HG03520 (cell line): ENCODE results near the gene FAP.

Source experiments
- ATAC-seq: cut with Tn5 transposase; IDR thresholded peaks from one replicate; pipeline ENCODE4 v1.9.1; 2021; ENCODE audit warnings: mild to moderate bottlenecking, moderate library complexity; ENCODE audit not compliant: unreplicated experiment

The FAP gene

GRCh38 chr2:162243715-162244114 is 470 bp upstream of the FAP start:
- no peak for ATAC-seq

DNA sequence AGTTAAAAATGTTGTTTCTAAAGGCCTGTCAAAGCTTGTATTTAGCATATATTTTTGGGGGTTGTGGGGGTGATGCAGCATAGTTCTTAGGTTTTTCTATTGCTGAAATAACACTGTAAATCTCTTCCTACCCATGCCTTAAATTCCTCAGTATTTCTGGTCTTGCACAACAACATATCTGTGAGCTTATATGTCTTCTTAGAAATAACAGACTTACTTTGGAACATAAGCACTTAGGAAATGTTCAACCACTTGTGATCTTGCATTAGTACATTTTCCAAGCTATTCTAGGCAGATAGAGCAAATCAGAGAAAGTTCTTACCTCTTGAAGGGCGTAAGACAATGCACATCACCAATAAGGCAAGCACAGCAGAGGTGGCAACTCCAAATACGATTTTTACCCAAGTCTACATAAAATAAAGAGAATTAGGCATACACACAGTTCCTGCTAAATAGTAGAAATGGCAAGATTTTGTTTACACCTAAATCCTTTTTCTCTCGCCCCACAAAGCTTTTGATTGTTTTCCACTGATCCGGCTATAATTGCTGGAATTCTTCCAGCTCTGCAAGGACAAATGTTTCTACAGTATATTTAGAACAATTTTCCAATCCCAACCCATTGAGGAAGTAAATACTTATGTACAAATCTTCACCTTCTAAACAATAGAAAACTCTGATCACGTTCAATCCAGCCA is 512 bp downstream of the FAP start:
- no peak for ATAC-seq

DNA sequence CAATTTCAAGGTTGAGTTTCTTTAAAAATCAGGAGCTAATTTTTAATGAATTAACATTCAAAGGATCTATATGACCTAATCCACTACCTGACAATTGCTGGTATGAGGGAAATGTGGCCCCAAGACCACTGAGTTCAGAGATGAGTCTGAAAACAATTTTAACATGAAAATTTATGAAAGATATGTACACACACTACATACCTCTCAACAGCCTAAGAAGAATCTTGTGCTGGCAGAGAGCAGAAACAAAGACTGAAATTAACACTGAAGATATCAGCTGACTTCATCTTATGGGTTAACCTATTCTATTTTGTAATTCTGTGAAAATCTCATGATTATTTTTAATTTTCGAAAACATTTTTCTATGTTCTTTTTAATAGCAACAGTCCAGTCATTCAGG is 1.7 kb downstream of the FAP start:
- no peak for ATAC-seq

DNA sequence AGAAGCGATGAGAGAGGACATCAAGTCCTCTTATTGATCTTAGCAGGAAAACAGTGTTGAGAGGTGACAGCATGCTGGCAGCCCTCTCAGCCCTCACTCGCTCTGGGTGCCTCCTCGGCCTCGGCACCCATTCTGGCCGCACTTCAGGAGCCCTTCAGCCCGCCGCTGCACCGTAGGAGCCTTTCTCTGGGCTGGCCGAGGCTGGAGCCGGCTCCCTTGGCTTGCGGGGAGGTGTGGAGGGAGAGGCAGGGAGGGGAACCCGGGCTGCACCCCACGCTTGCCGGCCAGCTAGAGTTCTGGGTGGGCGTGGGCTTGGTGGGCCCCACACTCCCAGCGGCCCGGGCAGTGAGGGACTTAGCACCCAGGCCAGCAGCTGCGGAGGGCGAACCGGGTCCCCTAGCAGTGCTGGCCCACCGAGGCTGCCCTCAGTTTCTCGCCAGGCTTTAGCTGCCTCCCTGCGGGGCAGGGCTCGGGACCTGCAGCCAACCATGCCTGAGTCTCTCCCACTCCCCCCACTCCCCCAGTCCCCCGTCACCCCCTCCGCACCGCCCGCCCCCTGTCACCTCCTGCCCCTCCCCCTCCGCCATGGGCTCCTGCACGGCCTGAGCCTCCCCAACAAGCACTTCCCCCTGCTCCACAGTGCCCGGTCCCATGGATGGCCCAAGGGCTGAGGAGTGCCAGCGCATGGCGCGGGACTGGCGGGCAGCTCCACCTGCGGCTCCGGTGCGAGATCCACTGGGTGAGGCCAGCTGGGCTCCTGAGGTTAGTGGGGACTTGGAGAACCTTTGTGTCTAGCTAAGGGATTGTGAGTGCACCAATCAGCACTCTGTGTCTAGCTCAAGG is 8.4 kb downstream of the FAP start:
- no peak for ATAC-seq

- ATAC-seq, result no peak
Observed at GRCh38 chr2:162233197-162233596, 10.0 kb downstream of the FAP start.

GRCh38 chr2:162232671-162233070 is 10.6 kb downstream of the FAP start:
- no peak for ATAC-seq

- ATAC-seq, result no peak
Observed at GRCh38 chr2:162232027-162232426, 11.2 kb downstream of the FAP start.

GRCh38 chr2:162230761-162231160 is 12.5 kb downstream of the FAP start:
- ATAC-seq, result no peak

GRCh38 chr2:162226836-162227235 is 16.4 kb downstream of the FAP start:
- no peak for ATAC-seq

DNA sequence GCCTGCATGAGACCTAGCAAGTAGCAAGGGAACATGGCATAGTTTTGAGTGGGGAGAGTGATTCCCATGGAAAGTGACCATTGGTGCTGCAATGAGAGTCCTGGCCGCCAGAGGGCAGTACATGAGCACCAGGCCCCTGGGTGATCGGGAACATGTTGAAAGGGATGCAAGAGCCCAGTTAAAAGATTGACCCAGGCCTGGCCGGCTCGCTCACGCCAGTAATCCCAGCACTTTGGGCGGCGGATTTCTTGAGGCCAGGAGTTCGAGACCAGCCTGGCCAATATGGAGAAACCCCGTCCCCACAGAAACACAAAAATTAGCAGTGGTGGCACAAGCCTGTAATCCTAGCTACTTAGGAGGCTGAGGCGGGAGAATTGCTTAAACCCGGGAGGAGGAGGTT is 22.2 kb downstream of the FAP start:
- ATAC-seq, result peak; percentile 91

DNA sequence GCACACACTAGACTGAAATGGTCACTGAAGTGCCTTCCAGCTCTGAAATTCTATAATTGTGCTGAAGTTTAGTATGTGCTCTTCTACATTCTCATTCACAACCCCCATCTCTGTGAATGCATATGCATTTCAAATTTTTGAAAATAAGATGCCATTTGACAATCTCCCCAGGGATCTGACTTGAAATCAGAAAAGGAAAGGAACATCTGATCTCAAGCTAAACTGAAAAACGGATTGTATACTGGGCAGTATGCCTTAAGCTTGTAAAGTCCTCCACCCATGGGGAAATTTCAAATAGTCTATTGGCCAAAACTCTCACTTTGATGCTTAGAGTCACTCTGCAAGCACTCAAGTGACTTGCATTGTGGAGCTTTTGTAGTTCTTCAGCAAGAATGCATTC is 22.9 kb downstream of the FAP start:
- no peak for ATAC-seq

- ATAC-seq, result no peak
Observed at GRCh38 chr2:162219426-162219825, 23.8 kb downstream of the FAP start.

DNA sequence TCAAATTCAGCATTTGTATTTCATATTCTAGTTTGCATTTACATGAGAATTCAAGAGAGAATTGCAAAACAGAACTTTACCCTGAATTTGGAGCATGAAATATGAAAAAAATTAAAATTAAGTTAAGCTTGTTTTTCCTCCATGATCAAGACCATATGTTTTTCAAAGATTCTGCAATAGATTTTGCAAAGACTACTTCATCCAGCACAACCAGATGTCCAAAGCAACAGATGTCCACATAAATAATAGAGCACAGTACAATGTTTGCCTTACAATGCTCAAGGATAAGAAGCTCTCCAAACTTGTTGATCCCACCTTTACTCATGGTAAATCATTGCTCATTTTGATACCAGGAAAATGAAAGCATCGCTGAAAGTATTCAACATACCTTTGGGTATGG is 25.6 kb downstream of the FAP start:
- no peak for ATAC-seq

GRCh38 chr2:162215162-162215561 is 28.1 kb downstream of the FAP start:
- no peak for ATAC-seq

GRCh38 chr2:162212366-162212765 is 30.9 kb downstream of the FAP start:
- no peak for ATAC-seq

DNA sequence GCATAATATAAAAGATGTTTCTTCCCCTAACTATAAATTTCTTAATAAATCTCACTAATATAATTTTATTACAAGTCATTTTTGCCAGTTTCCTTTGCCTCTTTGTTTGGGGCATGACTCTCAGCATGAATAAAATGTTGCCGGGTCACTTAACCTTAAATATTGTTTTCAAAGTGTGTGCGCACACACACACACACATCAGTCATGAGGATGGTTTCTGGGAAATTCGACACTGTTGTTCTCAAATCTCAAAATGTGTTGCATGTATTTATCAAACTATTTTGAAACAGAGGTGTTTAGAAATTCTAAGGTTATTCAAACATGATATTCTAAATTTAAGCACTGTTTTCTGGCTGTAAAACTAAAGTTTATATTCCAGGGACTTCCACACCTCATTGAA is 31.5 kb downstream of the FAP start:
- ATAC-seq, result no peak

GRCh38 chr2:162210385-162210784 is 32.9 kb downstream of the FAP start:
- ATAC-seq, result no peak

GRCh38 chr2:162202203-162202602 is 41.0 kb downstream of the FAP start:
- ATAC-seq, result no peak

- ATAC-seq, result no peak
Observed at GRCh38 chr2:162200636-162201035, 42.6 kb downstream of the FAP start.

DNA sequence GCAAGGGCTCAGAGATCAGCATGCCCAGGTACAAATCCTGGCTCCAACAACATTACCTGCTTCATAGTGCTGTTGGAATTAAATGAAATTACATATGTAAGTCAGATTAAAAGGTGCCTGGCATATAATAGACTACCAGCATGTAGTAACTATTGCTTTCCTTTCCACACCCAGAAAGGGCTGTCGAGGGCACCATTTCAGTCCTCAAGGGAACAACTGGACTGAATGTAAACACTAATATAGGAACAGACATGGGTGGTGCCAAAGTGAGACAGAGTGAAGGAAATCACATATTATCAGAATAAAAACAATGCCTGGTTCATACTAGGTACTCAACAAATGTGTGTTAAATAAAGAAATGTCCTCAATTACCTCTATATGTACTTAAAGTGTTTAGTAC is 43.3 kb downstream of the FAP start:
- ATAC-seq, result no peak

DNA sequence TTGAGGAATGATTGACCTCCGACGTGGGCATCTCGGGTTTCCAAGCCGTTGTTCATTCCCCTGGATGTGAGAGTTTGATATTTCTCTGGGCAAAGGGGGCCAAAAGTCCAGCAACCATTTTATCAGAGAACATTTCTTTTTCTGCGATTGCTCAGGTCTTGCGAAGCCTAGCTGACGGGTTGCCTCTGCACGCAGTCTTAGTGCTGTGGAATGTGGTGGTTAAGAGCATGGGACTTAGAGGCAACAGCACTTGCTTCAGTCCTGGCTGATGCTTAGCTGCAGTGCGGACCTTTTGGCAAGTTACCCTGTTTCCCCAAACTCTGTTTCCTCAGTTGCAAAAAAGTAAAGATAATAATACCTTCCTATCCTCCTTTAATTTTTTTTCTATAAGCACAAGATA is 45.0 kb downstream of the FAP start:
- no peak for ATAC-seq

GRCh38 chr2:162197069-162197825 is 46.0 kb downstream of the FAP start:
- no peak for ATAC-seq
